Stimulated activated CD8-positive, alpha-beta memory T cell treated with anti-CD3 and anti-CD28 coated beads, Interleukin-15, amount 100 ng/mL, for 4 hours (primary cell): ENCODE results near the gene RNF149.

Experiments used
- DNase-seq, 2 donors: peaks; one replicate each; pipeline ENCODE4 v3.0.0-alpha.2; 2020; ENCODE audit warnings: low read depth in 2 of 2

RNF149 gene

GRCh38 chr2:101231937-101232730 is 76.4 kb downstream of the RNF149 start:
- DNase-seq, result no peak

- no peak for DNase-seq
Measured at GRCh38 chr2:101231240-101231639, 77.3 kb downstream of the RNF149 start.

- no peak for DNase-seq
Measured at GRCh38 chr2:101230541-101231001, 77.9 kb downstream of the RNF149 start.
